ENCODE results near the gene ZNF580. TPM values are rescaled to one million over a fixed set of nuclear protein-coding genes. Genes with fewer than 3 reads are reported as not detected.
A peak's percentile ranks its signal among the peaks of the same experiment; 100 is the strongest.

ZNF580 gene
- total and polyA plus RNA-seq, 2 of the 13 experiments (the other 11 are each of a cell fraction or from before 2014, with no cell fraction given), result 4.4 to 6.0 TPM

DNA sequence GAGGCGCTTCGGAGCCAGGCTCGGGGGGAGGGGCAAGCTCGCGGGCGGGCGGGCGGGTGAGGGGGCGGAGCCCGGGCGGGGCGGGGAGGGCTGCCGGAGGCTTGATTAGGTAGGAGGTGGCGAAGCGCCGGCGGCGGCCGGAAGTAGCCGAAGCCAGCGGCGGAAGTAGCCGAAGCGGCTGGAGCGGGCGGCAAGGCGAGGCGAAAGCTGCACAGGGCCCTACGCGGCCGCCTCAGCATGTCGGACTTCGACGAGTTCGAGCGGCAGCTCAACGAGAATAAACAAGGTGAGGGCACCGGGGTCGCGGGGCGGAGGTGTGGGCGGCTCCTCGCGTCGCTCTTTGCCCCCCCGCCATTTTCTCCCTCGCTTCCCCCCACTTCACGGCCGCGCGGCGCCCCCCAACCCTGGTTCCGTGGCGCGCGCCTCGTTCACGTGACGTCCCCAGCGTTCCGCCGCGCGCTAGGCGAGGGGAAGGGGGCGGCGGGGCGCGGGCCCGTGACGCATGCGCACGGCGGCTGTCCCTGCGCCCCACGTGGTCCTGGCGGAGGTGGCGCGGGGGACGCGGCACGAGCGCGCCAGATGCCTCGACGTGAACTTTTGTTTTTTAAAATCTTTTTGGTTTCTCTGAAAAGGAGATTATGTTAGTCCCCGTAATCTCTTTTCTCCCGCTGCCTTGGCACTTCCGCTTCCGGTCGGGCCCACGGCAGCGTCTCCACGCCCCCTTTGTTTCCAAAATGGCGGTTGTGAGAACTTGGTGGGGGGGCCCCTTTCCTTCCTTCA lies 14.3 kb downstream of the ZNF580 start, which contains the start of gene U2AF2 (continued):
- TF ChIP-seq TCF12 (IDR thresholded peaks at IDR 0.05) (no peak), TCF12 (CRISPR knock-in tag; IDR thresholded peaks at IDR 0.05) (no peak; the same call in 1 of the 2 replicates), FIP1L1 (IDR thresholded peaks at IDR 0.05; ENCODE audit: borderline replicate concordance, insufficient read depth, low read depth, low read length) (no peak), THYN1 (CRISPR knock-in tag; IDR thresholded peaks at IDR 0.05; ENCODE audit: borderline replicate concordance, low read depth) (no peak), SOX5 (CRISPR knock-in tag; IDR thresholded peaks at IDR 0.05; ENCODE audit: borderline replicate concordance) (no peak), SPEN (CRISPR knock-in tag; IDR thresholded peaks at IDR 0.05; ENCODE audit: low read depth) (peak; percentile 78), REPIN1 (CRISPR knock-in tag; IDR thresholded peaks at IDR 0.05; ENCODE audit: borderline replicate concordance, low read depth) (peak; percentile 15; the same call in 1 of the 2 replicates), ZNF124 (CRISPR knock-in tag; IDR thresholded peaks at IDR 0.05) (no peak), HNRNPUL1 (IDR thresholded peaks at IDR 0.05; ENCODE audit: low read depth, low read length) (no peak), SOX6 (IDR thresholded peaks at IDR 0.05) (no peak), SOX6 (CRISPR knock-in tag; IDR thresholded peaks at IDR 0.05) (no peak; the same call in 1 of the 2 replicates), MEIS2 (CRISPR knock-in tag; IDR thresholded peaks at IDR 0.05) (peak; percentile 39; the same call in 1 of the 2 replicates), YEATS2 (CRISPR knock-in tag; IDR thresholded peaks at IDR 0.05; ENCODE audit: borderline replicate concordance) (no peak), ZSCAN9 (CRISPR knock-in tag; IDR thresholded peaks at IDR 0.05; ENCODE audit: borderline replicate concordance) (peak; percentile 17; the same call in 1 of the 2 replicates), ZNF17 (CRISPR knock-in tag; IDR thresholded peaks at IDR 0.05) (no peak), CBX1 (IDR thresholded peaks at IDR 0.05; ENCODE audit: low read depth) (peak; percentile 47), ZNF790 (CRISPR knock-in tag; IDR thresholded peaks at IDR 0.05; ENCODE audit: borderline replicate concordance) (0 out of 2 replicates have a peak, but pooled peaks have one; percentile 36), CHD4 (IDR thresholded peaks at IDR 0.05; ENCODE audit: borderline replicate concordance, low read length) (no peak)
- TF ChIP-seq, protein P1, sequence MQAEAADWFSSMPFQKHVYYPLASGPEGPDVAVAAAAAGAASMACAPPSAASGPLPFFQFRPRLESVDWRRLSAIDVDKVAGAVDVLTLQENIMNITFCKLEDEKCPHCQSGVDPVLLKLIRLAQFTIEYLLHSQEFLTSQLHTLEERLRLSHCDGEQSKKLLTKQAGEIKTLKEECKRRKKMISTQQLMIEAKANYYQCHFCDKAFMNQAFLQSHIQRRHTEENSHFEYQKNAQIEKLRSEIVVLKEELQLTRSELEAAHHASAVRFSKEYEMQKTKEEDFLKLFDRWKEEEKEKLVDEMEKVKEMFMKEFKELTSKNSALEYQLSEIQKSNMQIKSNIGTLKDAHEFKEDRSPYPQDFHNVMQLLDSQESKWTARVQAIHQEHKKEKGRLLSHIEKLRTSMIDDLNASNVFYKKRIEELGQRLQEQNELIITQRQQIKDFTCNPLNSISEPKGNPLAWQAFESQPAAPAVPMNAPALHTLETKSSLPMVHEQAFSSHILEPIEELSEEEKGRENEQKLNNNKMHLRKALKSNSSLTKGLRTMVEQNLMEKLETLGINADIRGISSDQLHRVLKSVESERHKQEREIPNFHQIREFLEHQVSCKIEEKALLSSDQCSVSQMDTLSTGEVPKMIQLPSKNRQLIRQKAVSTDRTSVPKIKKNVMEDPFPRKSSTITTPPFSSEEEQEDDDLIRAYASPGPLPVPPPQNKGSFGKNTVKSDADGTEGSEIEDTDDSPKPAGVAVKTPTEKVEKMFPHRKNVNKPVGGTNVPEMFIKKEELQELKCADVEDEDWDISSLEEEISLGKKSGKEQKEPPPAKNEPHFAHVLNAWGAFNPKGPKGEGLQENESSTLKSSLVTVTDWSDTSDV (CRISPR knock-in tag; IDR thresholded peaks at IDR 0.05), result peak; percentile 86; the same call in 1 of the 2 replicates
- TF ChIP-seq, protein P2, sequence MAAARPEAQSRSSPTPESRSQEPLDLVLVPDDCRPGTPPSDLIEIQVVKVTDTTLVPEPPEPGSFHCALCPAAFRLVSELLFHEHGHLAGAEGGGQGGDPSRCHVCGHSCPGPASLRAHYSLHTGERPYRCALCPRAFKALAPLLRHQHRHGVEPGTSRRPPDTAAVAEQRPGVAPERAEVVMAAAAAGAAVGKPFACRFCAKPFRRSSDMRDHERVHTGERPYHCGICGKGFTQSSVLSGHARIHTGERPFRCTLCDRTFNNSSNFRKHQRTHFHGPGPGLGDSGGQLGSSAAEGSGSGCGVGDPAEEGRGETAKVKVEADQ (CRISPR knock-in tag; IDR thresholded peaks at IDR 0.05; ENCODE audit: borderline replicate concordance), result peak; percentile 24; the same call in 1 of the 2 replicates
- TF ChIP-seq, protein P3, sequence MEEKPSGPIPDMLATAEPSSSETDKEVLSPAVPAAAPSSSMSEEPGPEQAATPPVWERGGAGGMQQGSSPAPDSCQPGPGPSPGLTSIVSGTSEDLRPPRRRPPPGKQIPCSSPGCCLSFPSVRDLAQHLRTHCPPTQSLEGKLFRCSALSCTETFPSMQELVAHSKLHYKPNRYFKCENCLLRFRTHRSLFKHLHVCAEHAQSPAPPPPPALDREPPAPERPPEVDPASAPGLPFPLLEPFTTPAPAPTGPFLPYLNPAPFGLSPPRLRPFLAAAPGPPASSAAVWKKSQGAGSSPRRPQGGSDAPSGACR (CRISPR knock-in tag; IDR thresholded peaks at IDR 0.05), result 0 out of 2 replicates have a peak, but pooled peaks have one; percentile 4
- TF ChIP-seq, protein P4, sequence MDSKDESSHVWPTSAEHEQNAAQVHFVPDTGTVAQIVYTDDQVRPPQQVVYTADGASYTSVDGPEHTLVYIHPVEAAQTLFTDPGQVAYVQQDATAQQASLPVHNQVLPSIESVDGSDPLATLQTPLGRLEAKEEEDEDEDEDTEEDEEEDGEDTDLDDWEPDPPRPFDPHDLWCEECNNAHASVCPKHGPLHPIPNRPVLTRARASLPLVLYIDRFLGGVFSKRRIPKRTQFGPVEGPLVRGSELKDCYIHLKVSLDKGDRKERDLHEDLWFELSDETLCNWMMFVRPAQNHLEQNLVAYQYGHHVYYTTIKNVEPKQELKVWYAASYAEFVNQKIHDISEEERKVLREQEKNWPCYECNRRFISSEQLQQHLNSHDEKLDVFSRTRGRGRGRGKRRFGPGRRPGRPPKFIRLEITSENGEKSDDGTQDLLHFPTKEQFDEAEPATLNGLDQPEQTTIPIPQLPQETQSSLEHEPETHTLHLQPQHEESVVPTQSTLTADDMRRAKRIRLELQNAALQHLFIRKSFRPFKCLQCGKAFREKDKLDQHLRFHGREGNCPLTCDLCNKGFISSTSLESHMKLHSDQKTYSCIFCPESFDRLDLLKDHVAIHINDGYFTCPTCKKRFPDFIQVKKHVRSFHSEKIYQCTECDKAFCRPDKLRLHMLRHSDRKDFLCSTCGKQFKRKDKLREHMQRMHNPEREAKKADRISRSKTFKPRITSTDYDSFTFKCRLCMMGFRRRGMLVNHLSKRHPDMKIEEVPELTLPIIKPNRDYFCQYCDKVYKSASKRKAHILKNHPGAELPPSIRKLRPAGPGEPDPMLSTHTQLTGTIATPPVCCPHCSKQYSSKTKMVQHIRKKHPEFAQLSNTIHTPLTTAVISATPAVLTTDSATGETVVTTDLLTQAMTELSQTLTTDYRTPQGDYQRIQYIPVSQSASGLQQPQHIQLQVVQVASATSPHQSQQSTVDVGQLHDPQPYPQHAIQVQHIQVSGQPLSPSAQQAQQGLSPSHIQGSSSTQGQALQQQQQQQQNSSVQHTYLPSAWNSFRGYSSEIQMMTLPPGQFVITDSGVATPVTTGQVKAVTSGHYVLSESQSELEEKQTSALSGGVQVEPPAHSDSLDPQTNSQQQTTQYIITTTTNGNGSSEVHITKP (CRISPR knock-in tag; IDR thresholded peaks at IDR 0.05; ENCODE audit: low read depth), result peak; percentile 41; the same call in 1 of the 2 replicates
